Measurements from ENCODE around the gene ABLIM2.

The ABLIM2 gene

GRCh38 chr4:8045909-8046308 is 112.7 kb downstream of the ABLIM2 start:
- no peak for DNase-seq (ENCODE audit: low spot score)

GRCh38 chr4:8044699-8045098 is 113.9 kb downstream of the ABLIM2 start:
- no peak for DNase-seq (ENCODE audit: low spot score)

GRCh38 chr4:8044244-8044643 is 114.4 kb downstream of the ABLIM2 start:
- no peak for DNase-seq (ENCODE audit: low spot score)

- no peak for DNase-seq (ENCODE audit: low spot score)
These were observed 115.0 kb downstream of the ABLIM2 start for GRCh38 chr4:8043596-8043995.

- no peak for DNase-seq (ENCODE audit: low spot score)
These were observed 116.7 kb downstream of the ABLIM2 start for GRCh38 chr4:8041868-8042267.

GRCh38 chr4:8041172-8041571 is 117.4 kb downstream of the ABLIM2 start:
- DNase-seq (ENCODE audit: low spot score): no peak

- no peak for DNase-seq (ENCODE audit: low spot score)
These were observed 118.0 kb downstream of the ABLIM2 start for GRCh38 chr4:8040607-8041006.

GRCh38 chr4:8039853-8040252 is 118.8 kb downstream of the ABLIM2 start:
- DNase-seq (ENCODE audit: low spot score): no peak

GRCh38 chr4:8039290-8039689 is 119.3 kb downstream of the ABLIM2 start:
- no peak for DNase-seq (ENCODE audit: low spot score)

- no peak for DNase-seq (ENCODE audit: low spot score)
These were observed 119.8 kb downstream of the ABLIM2 start for GRCh38 chr4:8038719-8039251.

GRCh38 chr4:8038083-8038482 is 120.5 kb downstream of the ABLIM2 start:
- no peak for DNase-seq (ENCODE audit: low spot score)

- no peak for DNase-seq (ENCODE audit: low spot score)
These were observed 121.4 kb downstream of the ABLIM2 start for GRCh38 chr4:8037150-8037769.

- no peak for DNase-seq (ENCODE audit: low spot score)
These were observed 123.2 kb downstream of the ABLIM2 start for GRCh38 chr4:8035371-8035780.

GRCh38 chr4:8033829-8034528 is 124.6 kb downstream of the ABLIM2 start:
- no peak for DNase-seq (ENCODE audit: low spot score)

GRCh38 chr4:8033067-8033755 is 125.4 kb downstream of the ABLIM2 start:
- no peak for DNase-seq (ENCODE audit: low spot score)

GRCh38 chr4:8032381-8032780 is 126.2 kb downstream of the ABLIM2 start:
- no peak for DNase-seq (ENCODE audit: low spot score)

- DNase-seq (ENCODE audit: low spot score): no peak
These were observed 128.4 kb downstream of the ABLIM2 start for GRCh38 chr4:8030121-8030781.

GRCh38 chr4:8029689-8030088 is 128.9 kb downstream of the ABLIM2 start:
- no peak for DNase-seq (ENCODE audit: low spot score)

- DNase-seq (ENCODE audit: low spot score): no peak
These were observed 129.6 kb downstream of the ABLIM2 start for GRCh38 chr4:8028884-8029568.

GRCh38 chr4:8028368-8028767 is 130.2 kb downstream of the ABLIM2 start:
- DNase-seq (ENCODE audit: low spot score): no peak

- DNase-seq (ENCODE audit: low spot score): no peak
These were observed 132.2 kb downstream of the ABLIM2 start for GRCh38 chr4:8026453-8026852.

GRCh38 chr4:8025668-8026067 is 132.9 kb downstream of the ABLIM2 start:
- DNase-seq (ENCODE audit: low spot score): no peak
